H1 (cell line): ENCODE results near the gene IP6K1. TPM values are rescaled to one million over a fixed set of nuclear protein-coding genes. Genes with fewer than 3 reads are reported as not detected.
"Not testable (repeated sequence)": the region's sequence is repeated elsewhere in the genome, so short reads cannot be mapped to it uniquely, and the experiment has no call there.

Source experiments
- CTCF ChIA-PET: fragments of 300-600 bp; sonication (Branson Sonifier 250); formaldehyde crosslinking; loops from one replicate; lab custom pipeline; 2021; ENCODE audit not compliant: partially characterized antibody; lab: Charles Lee
- POLR2A ChIA-PET: fragments of 300-600 bp; sonication (Branson Sonifier 250); formaldehyde crosslinking; loops from one replicate; lab custom pipeline; 2021; ENCODE audit warnings: inconsistent platforms; ENCODE audit not compliant: partially characterized antibody; lab: Charles Lee
- DNase-seq, 2 experiments: peaks; one replicate each; pipeline versions ENCODE4 v3.0.0 to v3.0.0-alpha.2; 2010 to 2022; ENCODE audit warnings: low spot score in 2 of 2, low read depth in 1 of 2, mixed read lengths in 1 of 2
- FAIRE-seq: peaks from 2 replicates; lab custom pipeline; 2011; peaks lifted over from hg19 to GRCh38; lab: Jason Lieb, UNC
- H2AFZ ChIP-seq: 2 replicates; pipeline ENCODE4 v1.8.1; 2012; ENCODE audit warnings: low read length, inconsistent platforms
- H2AK5ac ChIP-seq: 2 replicates; pipeline ENCODE4 v1.6.1; 2013; ENCODE audit warnings: low read depth, low read length
- H2BK120ac ChIP-seq: replicated peaks from 2 replicates; pipeline ENCODE3; 2013; ENCODE audit warnings: low read depth, low read length, inconsistent platforms
- H2BK12ac ChIP-seq: 2 replicates; pipeline ENCODE4 v1.6.1; 2013; ENCODE audit warnings: low read depth, low read length
- H2BK15ac ChIP-seq: 2 replicates; pipeline ENCODE4 v1.6.1; 2013; ENCODE audit warnings: low read length
- H2BK20ac ChIP-seq: 2 replicates; pipeline ENCODE4 v1.6.1; 2013; ENCODE audit warnings: low read length
- H2BK5ac ChIP-seq: 2 replicates; pipeline ENCODE4 v1.6.1; 2013; ENCODE audit warnings: low read depth, low read length
- H3K14ac ChIP-seq: 2 replicates; pipeline ENCODE4 v1.6.1; 2013; ENCODE audit warnings: inconsistent platforms; ENCODE audit not compliant: insufficient read length
- H3K18ac ChIP-seq: 2 replicates; pipeline ENCODE4 v1.6.1; 2013; ENCODE audit warnings: low read length; ENCODE audit errors: extremely low read depth
- H3K23ac ChIP-seq: 2 replicates; pipeline ENCODE4 v1.6.1; 2013; ENCODE audit warnings: inconsistent platforms; ENCODE audit not compliant: insufficient read length
- H3K23me2 ChIP-seq: 2 replicates; pipeline ENCODE4 v1.6.1; 2013; ENCODE audit warnings: low read depth, low read length
- H3K27ac ChIP-seq: 2 replicates; pipeline ENCODE4 v1.6.1; 2011; ENCODE audit warnings: low read depth, low read length, inconsistent platforms
- H3K27me3 ChIP-seq, 4 experiments: replicated peaks in 1 of 4; 1 replicate in 1 of 4; 2 replicates in 3 of 4; pipeline versions ENCODE4 v1.6.1 to v1.8.1; 2011 to 2013; ENCODE audit warnings: low read length in 3 of 4, mild to moderate bottlenecking in 3 of 4, inconsistent platforms in 2 of 4, mixed read lengths in 2 of 4, moderate library complexity in 1 of 4; ENCODE audit not compliant: control insufficient read depth in 3 of 4, insufficient read depth in 3 of 4; ENCODE audit errors: extremely low read depth in 1 of 4
- H3K36me3 ChIP-seq, 4 experiments: 2 replicates each; pipeline versions ENCODE4 v1.6.1 to v1.8.1; 2011 to 2013; ENCODE audit warnings: mild to moderate bottlenecking in 4 of 4, low read length in 3 of 4, moderate library complexity in 2 of 4, control low read depth in 1 of 4, inconsistent platforms in 1 of 4; ENCODE audit not compliant: insufficient read depth in 4 of 4, control insufficient read depth in 2 of 4
- H3K4ac ChIP-seq: replicated peaks from 2 replicates; pipeline ENCODE3; 2013; ENCODE audit warnings: low read length, low read depth, mixed read lengths, inconsistent platforms; ENCODE audit not compliant: insufficient read length
- H3K4me1 ChIP-seq, 4 experiments: replicated peaks in 1 of 4; 1 replicate in 1 of 4; 2 replicates in 3 of 4; pipeline versions ENCODE4 v1.6.1 to v1.8.1; 2011 to 2013; ENCODE audit warnings: low read length in 3 of 4, inconsistent platforms in 2 of 4, mixed read lengths in 1 of 4; ENCODE audit not compliant: insufficient read depth in 4 of 4, control insufficient read depth in 3 of 4
- H3K4me2 ChIP-seq, 2 experiments: 2 replicates each; pipeline versions ENCODE4 v1.6.1 to v1.8.1; 2011 to 2013; ENCODE audit warnings: low read depth in 2 of 2, low read length in 2 of 2, control low read depth in 1 of 2, inconsistent platforms in 1 of 2, mild to moderate bottlenecking in 1 of 2; ENCODE audit not compliant: insufficient read depth in 1 of 2
- H3K4me3 ChIP-seq, 4 experiments: fragments of 200-600, 300-600 bp in 1 of 4; sonication (generic), shearing (Covaris generic), sonication (Bioruptor Twin) in 1 of 4; 2 replicates each; pipeline versions ENCODE4 v1.5.1 to v1.8.1; 2011 to 2016; ENCODE audit warnings: low read length in 4 of 4, low read depth in 3 of 4, control low read depth in 2 of 4, inconsistent platforms in 2 of 4, mild to moderate bottlenecking in 2 of 4, mixed read lengths in 1 of 4, moderate library complexity in 1 of 4; ENCODE audit not compliant: insufficient read depth in 2 of 4; ENCODE audit errors: extremely low read depth in 1 of 4
- H3K56ac ChIP-seq: replicated peaks from 2 replicates; pipeline ENCODE3; 2013; ENCODE audit warnings: low read depth, mild to moderate bottlenecking, mixed read lengths, low read length, inconsistent platforms; ENCODE audit not compliant: insufficient read length
- H3K79me1 ChIP-seq: 2 replicates; pipeline ENCODE4 v1.6.1; 2013; ENCODE audit warnings: low read depth, low read length, control low read depth
- H3K79me2 ChIP-seq, 2 experiments: 2 replicates each; pipeline versions ENCODE4 v1.6.1 to v1.8.1; 2012 to 2013; ENCODE audit warnings: low read length in 2 of 2, mild to moderate bottlenecking in 2 of 2, inconsistent platforms in 1 of 2; ENCODE audit not compliant: insufficient read depth in 2 of 2, control insufficient read depth in 1 of 2
- H3K9ac ChIP-seq, 4 experiments: replicated peaks in 1 of 4; 1 replicate in 1 of 4; 2 replicates in 3 of 4; pipeline versions ENCODE4 v1.6.1 to v1.8.1; 2011 to 2013; ENCODE audit warnings: low read depth in 3 of 4, low read length in 3 of 4, control low read depth in 2 of 4, mild to moderate bottlenecking in 2 of 4, moderate library complexity in 2 of 4, inconsistent platforms in 1 of 4; ENCODE audit errors: extremely low read depth in 1 of 4
- H3K9me3 ChIP-seq, 2 experiments: 2 replicates each; pipeline versions ENCODE4 v1.6.1 to v1.8.1; 2012 to 2013; ENCODE audit warnings: mild to moderate bottlenecking in 2 of 2, moderate library complexity in 2 of 2, control low read depth in 1 of 2, inconsistent platforms in 1 of 2, low read depth in 1 of 2, low read length in 1 of 2, mixed read lengths in 1 of 2; ENCODE audit not compliant: insufficient read depth in 2 of 2
- H4K20me1 ChIP-seq, 2 experiments: replicated peaks in 1 of 2; 2 replicates each; pipeline versions ENCODE3 to v1.8.1; 2011 to 2013; ENCODE audit warnings: inconsistent platforms in 2 of 2, low read length in 2 of 2, mild to moderate bottlenecking in 1 of 2; ENCODE audit not compliant: insufficient read depth in 2 of 2, control insufficient read depth in 1 of 2
- H4K5ac ChIP-seq: 2 replicates; pipeline ENCODE4 v1.6.1; 2013; ENCODE audit warnings: low read length, low read depth, mixed read lengths, inconsistent platforms; ENCODE audit not compliant: insufficient read length
- H4K8ac ChIP-seq: 2 replicates; pipeline ENCODE4 v1.8.0; 2013; ENCODE audit warnings: mild to moderate bottlenecking, moderate library complexity, low read length, inconsistent platforms; ENCODE audit not compliant: insufficient read depth; ENCODE audit errors: extremely low read depth
- H4K91ac ChIP-seq: replicated peaks from 2 replicates; pipeline ENCODE3; 2013; ENCODE audit warnings: low read length, mixed read lengths, inconsistent platforms; ENCODE audit not compliant: insufficient read length
- WGBS, 2 experiments: shearing (Covaris generic) in 1 of 2; methylation state at CpG; one replicate each; pipeline versions ENCODE4 v1.1.6 to v1.1.7; 2013 to 2015; ENCODE audit warnings: low lambda C conversion rate in 2 of 2, mixed read lengths in 2 of 2, inconsistent platforms in 1 of 2, low coverage in 1 of 2, missing lambda C conversion rate in 1 of 2; ENCODE audit not compliant: insufficient replicate concordance in 2 of 2, insufficient coverage in 1 of 2, insufficient read length in 1 of 2; ENCODE audit errors: extremely low coverage in 1 of 2, missing lambda C conversion rate in 1 of 2; 5-methylcytosine and 5-hydroxymethylcytosine counted together
- polyA plus RNA-seq, 7 experiments: library from polyadenylated mRNA; depleted of rRNA in 3 of 7; stranded (reverse) in 5 of 7; unstranded in 2 of 7; fragments of >200 nt in 5 of 7; fragments of 200-250 nt in 2 of 7; gene quantifications; 1 replicate in 5 of 7; 2 replicates in 1 of 7; 4 replicates in 1 of 7; pipeline versions ENCODE4 v1.2.1 to v1.2.3, GENCODE V29; 2011 to 2013; ENCODE audit warnings: missing spikeins in 2 of 7, mixed read lengths in 2 of 7
- total RNA-seq: library from RNA; stranded (reverse); fragmentation: NEBNext Ultra II Directional; extraction: Animal tissue kit (Norgen Biotek cat#: 25700); gene quantifications from 2 replicates; pipeline ENCODE4 v1.2.1, GENCODE V29; 2021

IP6K1 gene
- total and polyA plus RNA-seq, 2 of the 8 experiments (the other 6 are each of a cell fraction or from before 2014, with no cell fraction given) = 31.5 to 35.2 TPM

GRCh38 chr3:49691481-49691880 is 94.9 kb downstream of the IP6K1 start:
- not testable (repeated sequence) for H3K18ac ChIP-seq, H3K4me1 ChIP-seq, H2AFZ ChIP-seq, H4K8ac ChIP-seq, H4K5ac ChIP-seq, H4K20me1 ChIP-seq, H2BK5ac ChIP-seq, H3K23ac ChIP-seq, H3K4ac ChIP-seq, H3K4me2 ChIP-seq, H3K9me3 ChIP-seq, H3K79me1 ChIP-seq, H3K27me3 ChIP-seq, H3K4me3 ChIP-seq, H2BK15ac ChIP-seq, H3K27ac ChIP-seq, H2AK5ac ChIP-seq, H3K56ac ChIP-seq, H3K14ac ChIP-seq, H3K9ac ChIP-seq, H3K79me2 ChIP-seq, H2BK12ac ChIP-seq, DNase-seq, H4K91ac ChIP-seq, H2BK20ac ChIP-seq, H3K36me3 ChIP-seq, H2BK120ac ChIP-seq, FAIRE-seq
- ChIA-PET CTCF (interaction anchor here (1.0 kb wide), 1 partner anchor 9 kb away, joined by 3 read pairs; no protein-coding TSS in a partner anchor), POLR2A (interaction anchor here (0.8 kb wide), 1 partner anchor 140 kb away, joined by 3 read pairs; no protein-coding TSS in a partner anchor)
- peaks cover 13% of the 10 kb centered on the region for H3K23me2 ChIP-seq
- 90% methylated on average over 3 of the region's 3 CpGs; no CpG with 5 or more reads in 1 of the 2 experiments for WGBS, 2 experiments

- peaks cover 13% of the 10 kb centered on the region for H3K23me2 ChIP-seq
- H2BK12ac ChIP-seq, DNase-seq, H3K27ac ChIP-seq, H3K23ac ChIP-seq, H3K4me3 ChIP-seq, H3K9ac ChIP-seq, H2AK5ac ChIP-seq, H2AFZ ChIP-seq, H3K18ac ChIP-seq, H4K8ac ChIP-seq, H4K91ac ChIP-seq, H3K4me1 ChIP-seq, H3K9me3 ChIP-seq, H3K79me2 ChIP-seq, H2BK15ac ChIP-seq, H3K56ac ChIP-seq, H4K5ac ChIP-seq, H4K20me1 ChIP-seq, H2BK5ac ChIP-seq, H2BK120ac ChIP-seq, FAIRE-seq, H3K79me1 ChIP-seq, H3K14ac ChIP-seq, H3K4ac ChIP-seq, H2BK20ac ChIP-seq, H3K36me3 ChIP-seq, H3K27me3 ChIP-seq: not testable (repeated sequence)
- peak overlapping the region in 1 of 2 experiments; percentile 44; a peak in 1 of 4 replicates for H3K4me2 ChIP-seq
- 100% methylated on average over 2 of the region's 3 CpGs; no CpG with 5 or more reads in 1 of the 2 experiments for WGBS, 2 experiments
- CTCF ChIA-PET = interaction anchor here (0.6 to 1.0 kb wide), 2 partner anchors 10 to 28 kb away, joined by 3 read pairs; partner anchors contain the start of gene AMIGO3
- POLR2A ChIA-PET = interaction anchor here (0.8 kb wide), 1 partner anchor 139 kb away, joined by 3 read pairs; no protein-coding TSS in a partner anchor
These were observed 95.5 kb downstream of the IP6K1 start for GRCh38 chr3:49690856-49691255.
